ENCODE results near the gene PHOX2A.
A peak's percentile ranks its signal among the peaks of the same experiment; 100 is the strongest.

The PHOX2A gene

DNA sequence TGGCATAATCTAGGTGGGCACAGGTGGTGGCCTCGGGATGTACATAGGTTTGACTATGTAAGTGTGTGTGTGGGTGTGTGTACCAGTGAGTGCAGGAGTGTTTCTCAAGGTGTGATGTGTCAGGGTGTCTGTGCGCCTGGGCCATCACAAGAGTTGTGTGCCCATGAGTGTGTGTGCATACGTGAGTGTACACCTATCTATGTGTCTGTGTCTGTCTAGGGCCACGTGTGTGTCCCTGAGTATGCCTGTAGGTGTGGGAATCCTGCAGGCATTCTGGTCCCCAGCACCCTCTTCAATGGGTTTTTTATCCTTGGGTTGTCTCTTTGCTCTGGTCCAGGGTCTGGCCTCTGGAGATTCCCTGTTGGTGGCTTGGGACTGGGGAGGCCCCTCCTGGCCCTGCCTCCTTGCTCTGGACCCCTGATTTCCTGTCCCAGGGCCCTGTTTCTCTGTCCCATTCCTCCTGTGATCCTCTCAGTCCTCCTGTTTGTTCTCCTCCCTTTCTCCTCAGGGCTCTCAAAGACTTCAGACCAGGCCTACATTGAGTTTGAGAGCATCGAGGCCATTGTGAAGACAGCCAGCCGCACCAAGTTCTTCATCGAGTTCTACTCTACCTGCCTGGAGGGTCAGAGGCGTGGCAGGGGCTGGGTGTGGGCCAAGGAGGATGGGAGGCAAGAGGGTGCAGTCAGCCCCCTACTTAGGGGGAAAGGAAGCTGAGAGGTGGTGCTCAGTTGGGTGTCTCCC, 10.0 kb downstream of the PHOX2A start:
- no peak for DNase-seq (ENCODE audit: low read depth)

DNA sequence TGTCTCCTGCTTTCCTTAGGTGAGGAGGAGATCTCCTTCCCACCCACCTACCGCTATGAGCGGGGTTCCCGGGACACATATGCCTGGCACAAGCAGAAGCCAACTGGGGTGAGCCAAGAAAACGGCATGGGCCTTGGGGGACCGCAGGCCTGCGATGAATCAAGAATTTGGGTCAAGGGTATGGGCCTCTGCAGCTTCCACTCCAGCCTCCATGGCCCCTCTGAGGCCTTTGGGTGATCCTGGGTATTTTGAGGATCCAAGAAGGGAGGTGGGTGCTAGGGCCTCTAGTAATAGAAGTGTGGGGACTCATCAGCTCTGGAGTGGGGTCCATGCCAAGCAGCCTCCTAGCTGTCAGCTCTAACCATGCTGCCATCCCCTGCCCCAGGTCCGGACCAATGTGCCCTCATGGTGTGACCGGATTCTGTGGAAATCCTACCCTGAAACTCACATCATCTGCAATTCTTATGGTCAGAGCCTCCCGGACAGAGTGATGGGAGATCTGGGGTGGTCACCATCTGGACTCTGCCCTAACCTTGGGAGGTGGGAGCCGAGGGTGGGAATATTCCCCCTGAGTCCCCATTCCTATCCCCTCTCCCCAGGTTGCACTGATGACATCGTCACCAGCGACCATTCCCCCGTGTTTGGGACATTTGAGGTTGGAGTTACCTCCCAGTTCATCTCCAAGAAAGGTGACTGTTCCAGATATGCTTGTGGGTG, 10.8 kb downstream of the PHOX2A start:
- no peak for DNase-seq (ENCODE audit: low read depth)

- no peak for DNase-seq (ENCODE audit: low read depth)
Observed at GRCh38 chr11:72232260-72233055, 11.5 kb downstream of the PHOX2A start.

DNA sequence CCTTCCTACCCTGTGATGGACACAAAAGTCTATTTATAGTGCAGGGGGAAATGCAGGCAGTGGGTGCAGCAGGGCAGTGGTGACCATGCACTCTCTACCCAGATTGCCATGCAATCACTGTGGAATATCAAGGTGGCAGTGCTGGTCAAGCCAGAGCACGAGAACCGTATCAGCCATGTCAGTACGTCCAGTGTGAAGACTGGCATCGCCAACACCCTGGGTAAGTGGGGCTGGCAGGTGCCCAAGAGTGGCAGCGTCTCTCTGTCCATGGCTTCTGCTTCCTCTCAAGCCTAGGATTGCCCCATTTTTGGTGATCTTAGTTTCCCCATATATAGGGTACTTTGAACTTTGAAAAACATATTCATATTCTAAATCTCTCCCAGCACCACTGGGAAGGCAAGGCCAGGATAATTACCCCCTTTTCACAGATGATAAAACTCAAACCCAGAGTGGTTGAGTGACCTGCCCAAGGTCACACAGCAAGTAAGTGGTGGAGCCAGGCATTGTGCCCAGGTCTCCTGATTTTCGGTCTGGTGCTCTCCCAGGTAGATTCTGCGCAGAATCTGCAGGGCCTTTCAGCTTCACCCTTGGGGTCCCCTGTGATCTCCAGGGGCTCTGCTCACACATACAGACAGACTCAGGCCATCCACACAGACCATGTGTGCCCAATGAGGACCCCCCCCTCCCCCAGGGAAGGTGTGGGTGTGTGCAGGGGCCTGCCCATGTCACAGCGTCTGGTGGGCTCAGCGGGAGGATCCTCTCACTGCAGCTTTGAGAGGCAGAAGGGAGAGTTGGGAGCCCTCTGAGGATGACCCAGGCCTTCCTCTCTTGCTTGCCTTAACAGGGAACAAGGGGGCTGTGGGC, 12.3 kb downstream of the PHOX2A start:
- no peak for DNase-seq (ENCODE audit: low read depth)

DNA sequence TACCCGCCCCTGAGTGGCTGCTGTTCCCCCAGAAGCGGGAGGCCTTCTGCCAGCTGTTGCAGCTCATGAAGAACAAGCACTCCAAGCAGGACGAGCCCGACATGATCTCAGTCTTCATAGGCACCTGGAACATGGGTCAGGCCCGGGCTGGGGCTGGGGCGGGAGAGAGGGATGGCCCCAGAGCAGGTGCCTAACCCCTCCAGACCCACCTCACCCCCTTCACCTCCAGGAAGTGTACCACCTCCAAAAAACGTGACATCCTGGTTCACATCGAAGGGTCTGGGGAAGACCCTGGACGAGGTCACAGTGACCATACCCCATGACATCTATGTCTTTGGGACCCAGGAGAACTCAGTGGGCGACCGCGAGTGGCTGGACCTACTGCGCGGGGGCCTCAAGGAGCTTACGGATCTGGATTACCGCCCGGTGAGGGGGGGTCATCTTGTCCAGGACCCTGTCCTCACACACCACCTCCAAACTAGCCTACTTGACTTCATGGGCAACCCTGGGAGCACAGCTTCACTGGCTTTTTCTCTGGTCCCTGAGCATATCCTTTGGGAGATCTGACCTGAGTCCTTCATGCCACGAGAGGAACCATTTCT, 13.1 kb downstream of the PHOX2A start:
- DNase-seq (ENCODE audit: low read depth) = no peak

DNA sequence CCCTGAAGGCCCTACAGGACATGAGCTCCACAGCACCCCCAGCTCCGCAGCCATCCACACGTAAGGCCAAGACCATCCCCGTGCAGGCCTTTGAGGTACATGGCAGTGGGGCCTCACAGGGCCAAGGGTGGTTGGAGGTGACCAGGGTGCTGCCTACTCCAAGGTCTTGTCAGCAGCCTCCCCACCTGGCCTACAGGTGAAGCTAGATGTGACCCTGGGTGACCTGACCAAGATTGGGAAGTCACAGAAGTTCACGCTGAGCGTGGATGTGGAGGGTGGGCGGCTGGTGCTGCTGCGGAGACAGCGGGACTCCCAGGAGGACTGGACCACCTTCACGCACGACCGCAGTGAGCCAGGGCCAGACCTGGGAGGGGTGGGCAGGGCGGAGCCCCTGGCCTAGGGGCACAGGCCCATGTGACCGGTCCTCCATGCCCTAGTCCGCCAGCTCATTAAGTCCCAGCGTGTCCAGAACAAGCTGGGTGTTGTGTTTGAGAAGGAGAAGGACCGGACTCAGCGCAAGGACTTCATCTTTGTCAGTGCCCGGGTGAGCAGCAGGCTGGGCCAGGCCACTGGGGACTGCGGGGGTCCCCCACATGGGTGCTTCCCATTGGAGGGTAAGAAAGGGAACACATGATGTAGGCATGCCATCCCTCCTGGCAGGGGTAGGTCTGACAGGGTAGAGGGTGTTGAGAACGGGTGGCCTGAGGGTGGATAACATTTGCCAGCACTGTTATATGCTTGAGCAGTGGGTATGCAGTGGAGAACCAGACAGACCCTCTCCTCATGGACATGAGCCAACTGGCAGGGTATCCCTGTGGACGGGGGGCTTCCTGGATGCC, 13.8 kb downstream of the PHOX2A start:
- DNase-seq (ENCODE audit: low read depth) = no peak

DNA sequence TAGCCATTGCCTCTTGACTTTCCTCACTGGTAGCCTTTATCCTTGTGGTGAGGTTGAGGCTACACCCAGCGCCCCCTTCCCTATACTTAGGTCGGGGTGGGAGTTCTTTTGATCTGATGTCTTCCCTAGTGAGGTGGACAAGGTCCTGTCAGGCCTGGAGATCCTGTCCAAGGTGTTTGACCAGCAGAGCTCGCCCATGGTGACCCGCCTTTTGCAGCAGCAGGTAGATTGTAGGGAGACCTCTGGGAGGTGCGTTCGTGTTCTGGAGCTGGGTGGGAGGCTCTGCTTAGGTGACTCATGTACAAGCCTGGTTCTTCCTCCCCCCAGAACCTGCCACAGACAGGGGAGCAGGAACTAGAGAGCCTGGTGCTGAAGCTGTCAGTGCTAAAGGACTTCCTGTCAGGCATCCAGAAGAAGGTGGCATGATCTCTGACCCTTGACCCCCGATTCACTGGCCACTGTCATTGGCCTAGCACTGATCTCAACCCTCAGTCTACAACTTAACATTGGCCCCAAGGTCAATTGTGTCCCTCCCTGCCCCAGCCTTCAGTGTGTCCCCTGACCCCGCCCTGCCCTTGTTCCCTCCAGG, 14.5 kb downstream of the PHOX2A start:
- no peak for DNase-seq (ENCODE audit: low read depth)

- no peak for DNase-seq (ENCODE audit: low read depth)
Observed at GRCh38 chr11:72228844-72229231, 15.1 kb downstream of the PHOX2A start.

DNA sequence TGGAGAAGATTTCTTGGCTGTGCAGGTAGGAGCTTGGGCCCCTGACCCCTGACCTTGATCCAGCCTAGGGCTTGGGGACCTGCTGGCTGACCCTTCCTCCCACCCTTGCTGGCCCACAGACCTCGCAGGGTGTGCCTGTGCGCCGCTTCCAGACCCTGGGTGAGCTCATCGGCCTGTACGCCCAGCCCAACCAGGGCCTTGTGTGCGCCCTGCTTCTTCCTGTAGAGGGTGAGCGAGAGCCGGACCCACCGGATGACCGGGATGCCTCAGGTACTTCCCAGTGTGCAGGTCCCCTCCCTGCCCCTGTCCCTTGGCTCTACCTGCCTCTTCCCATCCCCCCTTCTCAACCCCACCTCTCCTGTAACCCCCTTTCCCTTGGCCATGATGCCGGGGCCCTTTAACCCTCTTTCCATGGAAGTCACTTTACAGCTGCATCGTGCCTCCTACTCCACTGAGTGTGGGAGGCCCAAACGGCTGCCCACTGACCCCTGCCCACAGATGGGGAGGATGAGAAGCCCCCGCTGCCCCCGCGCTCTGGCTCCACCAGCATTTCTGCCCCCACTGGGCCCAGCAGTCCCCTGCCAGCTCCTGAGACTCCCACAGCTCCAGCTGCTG, 15.6 kb downstream of the PHOX2A start:
- no peak for DNase-seq (ENCODE audit: low read depth)

DNA sequence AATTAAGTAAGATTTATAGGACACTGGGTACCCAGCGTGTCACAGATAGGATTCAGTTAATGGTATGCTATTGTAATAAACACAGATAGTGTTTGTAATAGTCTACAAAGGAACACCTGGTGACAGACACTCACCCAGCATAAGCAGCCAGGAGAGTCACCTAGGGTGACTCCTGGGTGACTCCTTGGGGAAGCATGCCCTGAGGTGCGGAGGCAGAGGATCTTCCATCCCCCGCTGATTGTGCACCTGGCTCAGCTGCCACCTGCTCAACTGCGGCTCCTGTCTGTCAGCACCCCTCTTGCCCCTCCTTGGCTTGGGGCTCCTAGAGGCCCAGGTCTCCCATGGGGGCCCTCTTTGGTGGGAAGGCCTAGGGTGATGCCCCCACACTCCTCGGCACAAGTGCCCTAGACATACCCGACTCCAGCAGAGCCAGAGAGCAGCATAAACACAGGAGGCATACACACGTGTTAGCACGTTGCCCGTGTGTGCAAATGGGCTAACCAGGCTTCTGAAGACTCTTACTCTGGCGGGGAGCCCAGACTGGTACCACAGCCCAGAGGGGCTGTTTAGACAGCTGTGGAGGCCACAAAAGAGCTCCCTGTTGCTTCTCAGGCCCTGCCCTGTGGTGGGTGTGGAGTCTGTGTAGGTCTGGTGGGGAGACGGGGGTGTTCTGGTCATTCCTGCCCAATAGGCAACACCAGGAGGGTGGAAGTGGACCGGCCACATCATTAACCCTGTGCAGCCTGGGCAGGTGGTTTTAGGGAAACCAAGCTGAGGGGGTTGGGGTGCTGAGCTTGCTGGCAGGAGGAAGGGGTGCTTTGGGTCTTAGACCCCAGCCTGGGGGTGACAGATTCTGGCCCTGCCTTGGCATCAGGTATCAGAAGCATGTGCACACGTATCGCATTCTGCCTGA, 16.4 kb downstream of the PHOX2A start:
- DNase-seq (ENCODE audit: low read depth) = no peak

DNA sequence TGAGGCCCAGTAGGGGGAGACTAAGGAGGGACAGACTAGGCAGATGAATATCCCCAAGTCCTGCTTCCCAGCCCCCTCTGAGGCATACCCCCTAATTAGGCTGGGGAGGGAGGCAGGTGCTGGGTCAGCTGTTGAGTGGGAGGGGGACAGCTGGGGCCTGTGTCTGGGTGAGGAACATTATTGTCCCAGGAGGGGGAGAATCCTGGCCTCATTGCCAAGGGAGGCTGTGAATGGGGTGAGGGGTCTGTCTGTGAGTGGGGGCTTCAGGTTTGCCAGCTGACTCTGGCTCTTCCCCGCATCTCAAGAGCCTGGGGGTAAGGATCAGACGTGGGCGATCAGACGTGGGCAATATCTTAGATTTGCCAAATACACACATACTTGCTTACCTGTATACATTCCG, 17.3 kb downstream of the PHOX2A start:
- DNase-seq (ENCODE audit: low read depth) = no peak

- no peak for DNase-seq (ENCODE audit: low read depth)
Observed at GRCh38 chr11:72225411-72225951, 18.5 kb downstream of the PHOX2A start.

- no peak for DNase-seq (ENCODE audit: low read depth)
Observed at GRCh38 chr11:72224564-72225410, 19.2 kb downstream of the PHOX2A start, which contains the start of gene INPPL1. Gene INPPL1, plus strand, starts transcription at chr11:72224767. Its CDS starts 218 bp downstream, at chr11:72224985.

DNA sequence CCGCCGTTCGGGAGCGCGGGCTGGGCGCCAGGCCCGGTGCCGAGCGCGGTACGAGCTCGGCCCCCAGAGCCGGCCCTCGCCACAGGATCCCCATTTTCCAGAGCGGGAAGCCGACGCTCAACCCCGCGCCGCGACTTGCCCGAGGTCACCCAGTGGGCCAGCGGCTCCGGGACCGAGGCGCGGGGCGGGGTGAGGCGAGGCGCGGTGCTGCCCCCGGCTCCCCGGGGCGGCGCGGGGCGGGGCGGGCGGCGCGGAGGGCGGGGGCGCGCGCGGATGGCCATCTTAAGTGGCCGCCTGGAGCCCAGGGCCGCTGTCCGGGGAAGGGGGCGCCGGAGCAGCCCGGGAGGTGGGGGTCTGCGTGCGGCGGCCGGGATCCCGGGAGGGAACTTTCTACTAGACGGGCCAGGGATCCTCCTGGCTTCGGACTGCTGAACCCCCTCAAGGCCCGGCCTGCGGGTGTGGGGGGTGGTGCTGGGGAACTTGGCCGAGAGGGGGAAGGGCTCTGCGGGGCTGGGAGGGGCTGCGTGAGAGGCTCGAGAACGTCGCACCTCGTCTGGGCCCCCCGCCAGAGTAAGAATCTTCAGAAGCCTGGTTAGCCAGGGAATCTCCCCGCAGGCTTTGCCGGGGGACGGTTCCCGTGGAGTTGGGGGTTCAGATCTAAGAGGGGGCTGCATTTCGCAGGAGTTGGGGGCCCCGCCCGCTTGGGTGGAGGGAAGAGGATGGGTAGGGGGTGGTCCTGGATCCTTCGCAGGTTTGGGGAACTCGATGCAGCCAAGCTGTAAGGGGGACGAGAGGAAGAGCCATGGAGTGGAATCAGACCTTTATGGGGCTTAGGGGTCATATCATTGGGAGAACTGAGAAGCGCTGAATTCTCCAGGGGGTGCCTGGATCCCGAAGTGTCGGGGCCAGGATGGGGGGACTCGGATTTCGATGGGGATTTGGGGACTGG, 20.1 kb downstream of the PHOX2A start:
- peak; percentile 33 for DNase-seq (ENCODE audit: low read depth)

DNA sequence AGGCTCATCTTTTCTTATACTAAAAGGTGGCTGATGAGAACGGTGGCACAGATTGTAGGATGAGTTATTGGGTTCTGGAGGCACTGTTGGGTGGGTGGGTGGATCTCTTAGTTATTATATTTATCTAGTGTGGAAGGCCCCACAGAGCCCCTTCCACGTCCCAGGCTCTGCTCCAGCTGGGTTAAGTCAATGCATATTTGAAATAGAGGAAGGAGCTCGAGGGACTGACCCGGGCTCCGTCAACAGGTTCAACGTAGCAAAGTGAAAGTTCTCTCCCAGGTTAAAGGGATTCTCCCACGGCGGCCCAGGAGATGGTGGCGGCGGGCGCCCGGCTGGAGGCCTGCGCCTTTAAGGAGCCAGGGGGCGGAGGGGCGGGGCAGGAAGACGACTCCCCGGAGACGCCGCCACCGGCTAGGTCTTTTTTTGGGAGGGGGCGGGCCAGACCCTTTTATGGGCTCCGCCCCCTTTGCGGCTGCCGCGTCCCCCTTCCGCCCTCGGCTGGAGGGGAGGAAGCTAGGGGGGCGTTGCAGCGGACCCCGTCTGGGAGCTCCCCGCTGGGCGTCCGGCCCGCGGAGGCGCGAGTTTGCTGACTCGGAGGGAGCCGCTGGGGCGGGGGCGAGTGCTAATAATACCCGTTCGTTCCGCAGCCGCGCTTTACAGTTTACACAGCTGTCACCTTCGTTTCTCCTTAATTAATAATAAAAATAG, 20.9 kb downstream of the PHOX2A start:
- peak; percentile 80 for DNase-seq (ENCODE audit: low read depth)

Measured in stimulated activated CD8-positive, alpha-beta memory T cell treated with anti-CD3 and anti-CD28 coated beads, Interleukin-15, amount 100 ng/mL, for 24 hours (primary cell).